T-helper 22 cell (primary cell): Measurements from ENCODE around the gene GALNT2.

Experiments used
- DNase-seq: peaks from one replicate; pipeline ENCODE4 v3.0.0-alpha.2; 2020; ENCODE audit warnings: low read depth

The GALNT2 gene

GRCh38 chr1:230321741-230322420 is 254.8 kb downstream of the GALNT2 start:
- no peak for DNase-seq

- DNase-seq, result no peak
These were observed 255.4 kb downstream of the GALNT2 start for GRCh38 chr1:230322421-230322756.

DNA sequence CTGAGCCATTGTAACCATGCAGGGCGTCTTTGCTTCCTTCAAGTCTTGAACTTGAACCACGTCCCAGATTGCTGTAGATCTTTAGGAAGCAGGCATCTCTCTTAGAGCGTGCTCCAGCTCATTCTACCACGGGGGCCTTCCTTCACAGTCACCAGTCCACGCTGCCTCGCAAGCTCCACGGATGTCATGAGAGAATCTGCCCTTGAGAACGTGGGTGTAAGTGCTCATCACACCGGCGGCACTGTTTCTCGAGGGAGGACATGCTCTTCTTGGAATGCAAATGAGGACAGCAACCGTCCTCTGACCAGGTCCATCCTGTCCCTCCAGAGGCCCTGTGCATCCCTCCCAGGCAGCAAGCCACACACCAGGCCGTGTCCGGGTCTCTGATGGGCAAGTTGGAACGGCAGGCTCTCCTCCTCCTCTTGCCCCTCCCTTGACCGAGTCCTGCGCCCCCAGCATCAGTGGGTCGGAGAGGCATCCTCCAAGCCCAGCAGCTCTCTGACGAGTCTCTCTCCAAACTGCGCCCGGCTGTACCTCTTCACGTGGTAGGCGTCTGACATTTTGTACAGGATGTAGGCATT is 256.0 kb downstream of the GALNT2 start:
- DNase-seq, result no peak

- DNase-seq, result no peak
These were observed 256.6 kb downstream of the GALNT2 start for GRCh38 chr1:230323686-230324085.

GRCh38 chr1:230326971-230327891 is 260.2 kb downstream of the GALNT2 start:
- no peak for DNase-seq

- no peak for DNase-seq
These were observed 260.9 kb downstream of the GALNT2 start for GRCh38 chr1:230327892-230328284.

DNA sequence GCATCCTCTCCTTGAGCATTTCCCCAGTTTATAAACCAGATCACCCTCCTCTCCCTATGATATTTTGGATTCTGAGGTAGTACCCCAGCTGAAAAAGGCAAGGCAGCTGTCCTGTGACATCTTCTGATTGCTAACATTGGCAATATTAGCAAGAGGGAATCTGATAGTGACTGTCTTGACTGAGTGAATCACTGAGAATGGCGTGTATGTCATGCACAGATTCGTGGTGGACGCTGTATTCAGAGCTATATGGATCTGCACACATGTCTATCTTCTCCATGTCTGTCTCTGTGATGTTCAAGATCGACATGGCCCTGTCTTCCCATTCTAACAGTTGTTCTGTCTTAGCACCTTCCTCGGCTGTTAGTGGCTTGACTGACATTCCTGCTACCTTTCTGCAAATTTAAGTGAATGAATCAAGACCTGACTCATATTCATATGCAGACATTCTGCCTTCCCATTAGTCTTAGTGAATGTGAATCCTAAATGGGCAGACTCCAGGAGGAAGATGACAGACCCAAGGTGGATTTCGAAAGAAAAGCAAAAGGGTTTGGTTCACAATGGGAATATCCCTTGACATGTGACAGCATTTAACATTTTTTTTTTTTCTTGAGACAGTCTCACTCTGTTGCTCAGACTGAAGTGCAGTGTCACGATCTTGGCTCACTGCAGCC is 261.4 kb downstream of the GALNT2 start:
- no peak for DNase-seq

DNA sequence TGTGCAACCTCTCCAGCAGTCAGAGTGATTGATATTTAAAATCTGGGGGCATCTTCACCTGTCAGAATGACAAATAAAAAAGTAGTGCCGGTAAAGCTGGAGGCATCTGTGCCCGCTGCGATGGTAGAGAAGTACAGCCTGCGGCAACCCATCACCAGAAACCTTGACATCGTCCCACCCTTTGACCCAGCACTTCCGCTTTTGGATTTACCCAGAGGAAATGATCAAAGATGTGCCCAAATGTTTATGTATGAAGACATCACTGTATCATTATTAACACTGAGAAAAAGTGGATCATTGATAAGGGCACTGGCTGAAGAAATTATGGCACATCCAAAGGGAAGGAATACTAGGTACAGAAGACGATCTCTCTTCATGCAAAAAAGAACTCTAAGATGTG is 263.1 kb downstream of the GALNT2 start:
- DNase-seq, result no peak
